IMR-90 (cell line): Measurements from ENCODE around the gene ADCK2. TPM values are rescaled to one million over a fixed set of nuclear protein-coding genes. Genes with fewer than 3 reads are reported as not detected.

Experiments
- ATAC-seq: fragments of 200-7000 bp; cut with Tn5 transposase; 2 replicates; pipeline ENCODE4 v1.9.1; 2020; ENCODE audit warnings: low read depth, mild to moderate bottlenecking, moderate library complexity
- BruUV-seq: library from RNA; stranded (reverse); fragments of 400-500 nt; replicated peaks from 2 replicates; lab custom pipeline; 2021; lab: Mats Ljungman, UMichigan
- CTCF ChIA-PET: fragments of 300-600 bp; formaldehyde crosslinking; extraction: SDS; loops from one replicate; lab custom pipeline; 2021; ENCODE audit warnings: antibody characterized with exemption; lab: Yijun Ruan, JAX
- POLR2A ChIA-PET: fragments of 300-600 bp; sonication (Branson Sonifier 250); formaldehyde crosslinking; loops from one replicate; lab custom pipeline; 2022; ENCODE audit warnings: antibody characterized with exemption; ENCODE audit not compliant: unreplicated experiment; lab: Charles Lee
- DNase-seq: peaks from one replicate; pipeline ENCODE4 v3.0.0; 2013
- H2AFZ ChIP-seq: replicated peaks from 2 replicates; pipeline ENCODE3; 2013; ENCODE audit warnings: low read length, mild to moderate bottlenecking; ENCODE audit not compliant: poor library complexity
- H2AK5ac ChIP-seq: 2 replicates; pipeline ENCODE4 v1.6.1; 2013; ENCODE audit warnings: low read depth, low read length, inconsistent platforms
- H2AK9ac ChIP-seq: replicated peaks from 2 replicates; pipeline ENCODE3; 2013; ENCODE audit warnings: mild to moderate bottlenecking, low read depth, low read length, moderate library complexity; ENCODE audit not compliant: poor library complexity
- H2BK120ac ChIP-seq: 2 replicates; pipeline ENCODE4 v1.6.1; 2013; ENCODE audit warnings: low read depth, low read length, inconsistent platforms
- H2BK15ac ChIP-seq: 3 replicates; pipeline ENCODE4 v1.6.1; 2013; ENCODE audit warnings: low read depth, low read length, inconsistent platforms
- H2BK20ac ChIP-seq: 2 replicates; pipeline ENCODE4 v1.6.1; 2013; ENCODE audit warnings: low read depth, mild to moderate bottlenecking, inconsistent platforms, low read length, moderate library complexity
- H2BK5ac ChIP-seq: 2 replicates; pipeline ENCODE4 v1.6.1; 2013; ENCODE audit warnings: mild to moderate bottlenecking, low read depth, low read length, inconsistent platforms; ENCODE audit not compliant: poor library complexity, severe bottlenecking
- H3K14ac ChIP-seq: replicated peaks from 2 replicates; pipeline ENCODE4 v1.6.1; 2013; ENCODE audit warnings: low read depth, low read length, inconsistent platforms
- H3K18ac ChIP-seq: 2 replicates; pipeline ENCODE4 v1.6.1; 2013; ENCODE audit warnings: low read depth, low read length, control low read depth
- H3K23ac ChIP-seq: 2 replicates; pipeline ENCODE4 v1.6.1; 2013; ENCODE audit warnings: low read depth, low read length, inconsistent platforms
- H3K27ac ChIP-seq: 2 replicates; pipeline ENCODE4 v1.5.1; 2013; ENCODE audit warnings: mild to moderate bottlenecking, control low read depth, low read length; ENCODE audit not compliant: insufficient read depth
- H3K27me3 ChIP-seq: 2 replicates; pipeline ENCODE4 v1.6.1; 2013; ENCODE audit warnings: low read length; ENCODE audit not compliant: control insufficient read depth, insufficient read depth
- H3K36me3 ChIP-seq: 2 replicates; pipeline ENCODE4 v1.6.1; 2013; ENCODE audit warnings: low read length, mixed read lengths; ENCODE audit not compliant: control insufficient read depth, insufficient read depth
- H3K4ac ChIP-seq: 2 replicates; pipeline ENCODE4 v1.6.1; 2013; ENCODE audit warnings: low read depth, low read length, inconsistent platforms
- H3K4me1 ChIP-seq: 2 replicates; pipeline ENCODE4 v1.6.1; 2013; ENCODE audit warnings: low read length, mixed read lengths; ENCODE audit not compliant: control insufficient read depth, insufficient read depth
- H3K4me2 ChIP-seq: 2 replicates; pipeline ENCODE4 v1.6.1; 2013; ENCODE audit warnings: low read depth, mild to moderate bottlenecking, control low read depth, low read length, moderate library complexity
- H3K4me3 ChIP-seq: 2 replicates; pipeline ENCODE4 v1.5.1; 2013; ENCODE audit warnings: low read depth, mild to moderate bottlenecking, control low read depth, low read length, moderate library complexity; ENCODE audit not compliant: insufficient read depth
- H3K56ac ChIP-seq: 2 replicates; pipeline ENCODE4 v1.6.1; 2013; ENCODE audit warnings: low read length, inconsistent platforms; ENCODE audit not compliant: insufficient read depth; ENCODE audit errors: extremely low read depth
- H3K79me1 ChIP-seq, 2 experiments: 2 replicates each; pipeline ENCODE4 v1.6.1; 2013; ENCODE audit warnings: low read length in 2 of 2, inconsistent platforms in 1 of 2, low read depth in 1 of 2
- H3K9ac ChIP-seq: 2 replicates; pipeline ENCODE4 v1.6.1; 2013; ENCODE audit warnings: low read depth, low read length, control low read depth
- H3K9me1 ChIP-seq: 2 replicates; pipeline ENCODE4 v1.6.1; 2013; ENCODE audit warnings: low read length, inconsistent platforms; ENCODE audit not compliant: insufficient read depth
- H3K9me3 ChIP-seq: 2 replicates; pipeline ENCODE4 v1.6.1; 2013; ENCODE audit warnings: low read length; ENCODE audit not compliant: control insufficient read depth, insufficient read depth
- H4K20me1 ChIP-seq: 2 replicates; pipeline ENCODE4 v1.6.1; 2013; ENCODE audit warnings: low read length, inconsistent platforms; ENCODE audit not compliant: insufficient read depth
- H4K5ac ChIP-seq: 2 replicates; pipeline ENCODE4 v1.6.1; 2013; ENCODE audit warnings: mild to moderate bottlenecking, low read depth, low read length, control low read depth
- H4K8ac ChIP-seq, 2 experiments: 2 replicates each; pipeline ENCODE4 v1.6.1; 2013; ENCODE audit warnings: low read depth in 2 of 2, low read length in 2 of 2, control low read depth in 1 of 2, inconsistent platforms in 1 of 2
- H4K91ac ChIP-seq: 2 replicates; pipeline ENCODE4 v1.6.1; 2013; ENCODE audit warnings: low read depth, low read length, inconsistent platforms; ENCODE audit not compliant: insufficient read depth
- BHLHE40 ChIP-seq: fragments of 150-350 bp; IDR thresholded peaks from 2 replicates; pipeline ENCODE4 v1.6.1; 2016; ENCODE audit warnings: mild to moderate bottlenecking, low read depth, low read length
- ELK1 ChIP-seq: fragments of 150-350 bp; IDR thresholded peaks from 2 replicates; pipeline ENCODE4 v1.6.1; 2016; ENCODE audit warnings: low read depth, mild to moderate bottlenecking, low read length, moderate library complexity, borderline replicate concordance
- FOS ChIP-seq: fragments of 150-350 bp; IDR thresholded peaks from 2 replicates; pipeline ENCODE4 v1.6.1; 2016; ENCODE audit warnings: low read depth, low read length
- MAFK ChIP-seq: IDR thresholded peaks from 2 replicates; pipeline ENCODE4 v1.6.1; 2012; ENCODE audit warnings: low read depth, low read length, improper control_type of control experiment
- MAZ ChIP-seq: IDR thresholded peaks from 2 replicates; pipeline ENCODE4 v1.6.1; 2012; ENCODE audit warnings: low read depth, mild to moderate bottlenecking, low read length, improper control_type of control experiment, moderate library complexity, borderline replicate concordance
- MXI1 ChIP-seq: IDR thresholded peaks from 2 replicates; pipeline ENCODE4 v1.6.1; 2012; ENCODE audit warnings: low read depth, mild to moderate bottlenecking, low read length, moderate library complexity, borderline replicate concordance
- NFE2L2 ChIP-seq: fragments of 150-350 bp; IDR thresholded peaks from 2 replicates; pipeline ENCODE4 v1.6.1; 2016; ENCODE audit warnings: low read depth, mild to moderate bottlenecking, low read length
- POLR2A ChIP-seq: IDR thresholded peaks from 2 replicates; pipeline ENCODE4 v1.6.1; 2012; ENCODE audit warnings: mild to moderate bottlenecking, low read depth, low read length
- RAD21 ChIP-seq: IDR thresholded peaks from 2 replicates; pipeline ENCODE4 v1.6.1; 2012; ENCODE audit warnings: low read length, improper control_type of control experiment
- RCOR1 ChIP-seq: IDR thresholded peaks from 2 replicates; pipeline ENCODE4 v1.6.1; 2012; ENCODE audit warnings: mild to moderate bottlenecking, low read length, improper control_type of control experiment; ENCODE audit not compliant: insufficient replicate concordance
- RFX5 ChIP-seq: IDR thresholded peaks from 2 replicates; pipeline ENCODE4 v1.8.0; 2012; ENCODE audit warnings: low read depth, mild to moderate bottlenecking, low read length, moderate library complexity
- SMC3 ChIP-seq: fragments of 150-350 bp; IDR thresholded peaks from 2 replicates; pipeline ENCODE4 v1.6.1; 2016; ENCODE audit warnings: low read depth, mild to moderate bottlenecking, antibody characterized with exemption, low read length, moderate library complexity
- WGBS, 2 experiments: methylation state at CpG; one replicate each; pipeline versions ENCODE4 v1.1.5 to v1.1.7; 2013; ENCODE audit warnings: missing lambda C conversion rate in 2 of 2; ENCODE audit not compliant: insufficient read length in 1 of 2; ENCODE audit errors: extremely low coverage in 2 of 2; 5-methylcytosine and 5-hydroxymethylcytosine counted together
- dilution Hi-C: fragments of 300-500 bp; cut with HindIII; formaldehyde crosslinking; loops from one replicate; pipeline ENCODE4 v1.14.3; 2018; ENCODE audit warnings: low sequenced_read_pairs; ENCODE audit not compliant: unreplicated experiment
- in situ Hi-C: fragments of 300-500 bp; cut with MboI; formaldehyde crosslinking; loops from 3 replicates; pipeline ENCODE4 v1.14.3; 2019; ENCODE audit warnings: low sequenced_read_pairs, inconsistent platforms, mixed read lengths
- intact Hi-C: fragments of 100-400 bp; cut with micrococcal nuclease; formaldehyde crosslinking; loops from 2 replicates; pipeline ENCODE4 v1.10.0; 2022
- polyA plus RNA-seq, 3 experiments: library from polyadenylated mRNA; depleted of rRNA; stranded (reverse); fragments of >200 nt; gene quantifications; 2 replicates each; pipeline ENCODE4 v1.2.3, GENCODE V29; 2012; ENCODE audit warnings: low replicate concordance in 1 of 3
- total RNA-seq: library from RNA; depleted of rRNA; stranded (reverse); fragments of >200 nt; gene quantifications from 2 replicates; pipeline ENCODE4 v1.2.3, GENCODE V29; 2012

The ADCK2 gene
- total and polyA plus RNA-seq, 2 of the 4 experiments (the other 2 are of a cell fraction) = 7.1 to 10.0 TPM

- no peak; the same call in 1 of the 2 replicates for TF ChIP-seq MAZ
- TF ChIP-seq RCOR1 = no peak
- no peak for TF ChIP-seq FOS
- peak; percentile 97 for TF ChIP-seq SMC3
These were observed 19.2 kb upstream of the ADCK2 start (continued) for GRCh38 chr7:140653319-140654108.

- no peak overlapping the region for H4K5ac ChIP-seq
- no peak overlapping the region for H4K8ac ChIP-seq
- no peak for ATAC-seq
- H3K56ac ChIP-seq = no peak overlapping the region
- CTCF ChIA-PET = interaction anchor here (1.2 kb wide), 1 partner anchor 116 kb away, joined by 3 read pairs; no protein-coding TSS in a partner anchor
- H4K20me1 ChIP-seq = no peaks in the 10 kb centered on the region
- peaks cover 11% of the 10 kb centered on the region for H3K4me1 ChIP-seq
- no peak overlapping the region for H3K14ac ChIP-seq
- in situ Hi-C loops = loop anchor here (5.0 kb wide), 2 partner anchors 132 to 177 kb away; partner anchors contain the start of gene MKRN1
- TF ChIP-seq SMC3 (no peak), MAFK (no peak), FOS (no peak), MXI1 (no peak), RCOR1 (no peak), RAD21 (no peak), NFE2L2 (no peak), RFX5 (no peak), POLR2A (no peak), BHLHE40 (no peak), ELK1 (no peak)
- H3K79me1 ChIP-seq = no peaks in the 10 kb centered on the region
- H3K27ac ChIP-seq = no peak overlapping the region
- DNase-seq = no peak
- no peak overlapping the region for H2AFZ ChIP-seq
- no TSS peak for BruUV-seq
- 0 out of 2 replicates have a peak, but pooled peaks cover 3% of the 10 kb centered on the region for H3K9me1 ChIP-seq
- H2BK120ac ChIP-seq = no peak overlapping the region
- H2AK5ac ChIP-seq = no peak overlapping the region
- H3K4ac ChIP-seq = no peak overlapping the region
- no peak overlapping the region for H3K23ac ChIP-seq
- no peak overlapping the region for H3K4me2 ChIP-seq
- POLR2A ChIA-PET = interaction anchor here (0.6 kb wide), 1 partner anchor 174 kb away, joined by 3 read pairs; no protein-coding TSS in a partner anchor
- no peak overlapping the region for H4K91ac ChIP-seq
- no CpG with 5 or more reads among the region's 2 CpGs for WGBS, 2 experiments
- no peak overlapping the region for H2BK15ac ChIP-seq
- dilution Hi-C loops = no loop called here
- H3K4me3 ChIP-seq = no peak overlapping the region
- no peak overlapping the region for H2BK5ac ChIP-seq
- H2AK9ac ChIP-seq = no peak overlapping the region
- H3K27me3 ChIP-seq = no peaks in the 10 kb centered on the region
- H2BK20ac ChIP-seq = no peak overlapping the region
- no peak overlapping the region for H3K18ac ChIP-seq
- H3K9me3 ChIP-seq = no peaks in the 10 kb centered on the region
- no peak overlapping the region for H3K9ac ChIP-seq
- intact Hi-C loops = no loop called here
- H3K36me3 ChIP-seq = no peaks in the 10 kb centered on the region
These were observed 18.7 kb upstream of the ADCK2 start for GRCh38 chr7:140654109-140654387.
